Psoas muscle (tissue), 8 donors: ENCODE measurements around the gene FNBP1. TPM values are rescaled to one million over a fixed set of nuclear protein-coding genes. Genes with fewer than 3 reads are reported as not detected.

Source experiments
- ATAC-seq, 4 donors: fragments of 200-7000 bp; cut with Tn5 transposase; one replicate each; pipeline ENCODE4 v1.9.1; 2020; ENCODE audit warnings: moderate library complexity in 3 of 4, mild to moderate bottlenecking in 2 of 4
- DNase-seq, 2 donors: peaks; one replicate each; pipeline ENCODE4 v3.0.0-alpha.2; 2020
- H3K27ac ChIP-seq: fragments of 200-600 bp; one replicate; pipeline ENCODE4 v1.8.0; 2022
- H3K27me3 ChIP-seq, 3 donors: fragments of 200-600 bp in 1 of 3; one replicate each; pipeline versions ENCODE4 v1.6.1 to v1.8.0; 2013 to 2022; ENCODE audit warnings: low read length in 2 of 3, mild to moderate bottlenecking in 2 of 3, moderate library complexity in 1 of 3; ENCODE audit not compliant: insufficient read depth in 3 of 3
- H3K36me3 ChIP-seq, 2 donors: fragments of 200-600 bp in 1 of 2; one replicate each; pipeline versions ENCODE4 v1.6.1 to v1.8.0; 2013 to 2022; ENCODE audit warnings: low read depth in 1 of 2, mild to moderate bottlenecking in 1 of 2, moderate library complexity in 1 of 2; ENCODE audit not compliant: insufficient read depth in 1 of 2
- H3K4me1 ChIP-seq: fragments of 200-600 bp; one replicate; pipeline ENCODE4 v1.8.0; 2022
- H3K4me3 ChIP-seq: fragments of 200-600 bp; one replicate; pipeline ENCODE4 v1.8.0; 2022; ENCODE audit warnings: mild to moderate bottlenecking
- H3K9me3 ChIP-seq: fragments of 200-600 bp; one replicate; pipeline ENCODE4 v1.8.0; 2022
- CTCF ChIP-seq: fragments of 200-600 bp; IDR thresholded peaks from one replicate; pipeline ENCODE4 v1.8.0; 2022; ENCODE audit warnings: antibody characterized with exemption
- WGBS, 3 donors: extraction: QIAGEN DNeasy Blood & Tissue Kit; methylation state at CpG; one replicate each; pipeline versions ENCODE4 v1.1.6 to v1.1.7; 2013; 5-methylcytosine and 5-hydroxymethylcytosine counted together
- intact Hi-C, 2 donors: fragments of 100-400 bp; cut with DNase I; formaldehyde crosslinking; loops; one replicate each; pipeline versions ENCODE4 v1.11.0 to v1.14.2; 2022
- polyA plus RNA-seq, 3 donors: library from polyadenylated mRNA; stranded (reverse); fragments of 200-250 nt; gene quantifications; one replicate each; pipeline ENCODE4 v1.2.3, GENCODE V29; 2013
- total RNA-seq, 4 donors: library from RNA; stranded (reverse); fragmentation: NEBNext Ultra II Directional in 2 of 4; extraction: Animal tissue kit (Norgen Biotek cat#: 25700) in 2 of 4; gene quantifications; one replicate each; pipeline versions ENCODE4 v1.2.1 to v1.2.4, GENCODE V29; 2021 to 2023
- donor health status: healthy with polysubstance abuse.
- donor health status: DM: no; HTN: no; CAD: no; lungs with moderate emphysema.
- donor health status: Bipolar disorder and iron deficiency.
- donor health status: healthy.
- donor health status: DM: yes; HTN: yes; CAD: no.
- donor health status: DM: no; HTN: no; CAD: no.
- donor health status: DM: no; HTN: no; CAD: no.
- donor health status: DM: yes; HTN: yes; CAD: no.

FNBP1 gene
- total and polyA plus RNA-seq, 7 donors, result 4.6 to 30.5 (median 27.2) TPM

- 88 to 97% (median 97%) methylated on average over 7 of the region's 7 CpGs for WGBS, 3 donors
- H3K4me1 ChIP-seq, result no peaks in the 10 kb centered on the region
- no peaks in the 10 kb centered on the region for H3K9me3 ChIP-seq
- TF ChIP-seq CTCF, result no peak
- no peaks in the 10 kb centered on the region for H3K27me3 ChIP-seq
- ATAC-seq (no peak), DNase-seq (no peak)
- H3K4me3 ChIP-seq, result no peak overlapping the region
- H3K27ac ChIP-seq, result no peak overlapping the region
- peaks cover 7 to 98% of the 10 kb centered on the region in 2 donors for H3K36me3 ChIP-seq
- intact Hi-C loops, result no loop called here
Observed at GRCh38 chr9:130084337-130084736, 41.3 kb upstream of the FNBP1 start.

- Histone ChIP-seq H3K36me3 (peaks cover 12 to 81% of the 10 kb centered on the region in 2 donors), H3K9me3 (no peaks in the 10 kb centered on the region), H3K27ac (no peak overlapping the region), H3K4me3 (no peak overlapping the region), H3K4me1 (no peaks in the 10 kb centered on the region), H3K27me3 (no peaks in the 10 kb centered on the region)
- intact Hi-C loops, result no loop called here
- ATAC-seq (no peak), DNase-seq (no peak)
- 91 to 94% (median 93%) methylated on average over 3 of the region's 3 CpGs for WGBS, 3 donors
- TF ChIP-seq CTCF, result no peak
Observed at GRCh38 chr9:130078547-130078946, 35.6 kb upstream of the FNBP1 start.

- Histone ChIP-seq H3K9me3 (no peaks in the 10 kb centered on the region), H3K27me3 (no peaks in the 10 kb centered on the region), H3K27ac (no peak overlapping the region), H3K4me3 (no peak overlapping the region), H3K4me1 (peaks cover 6% of the 10 kb centered on the region), H3K36me3 (peaks cover 7 to 30% of the 10 kb centered on the region in 2 donors)
- intact Hi-C loops, result no loop called here
- TF ChIP-seq CTCF, result no peak
- ATAC-seq (no peak), DNase-seq (no peak)
- WGBS, 3 donors, result 52 to 59% (median 55%) methylated on average over 2 of the region's 2 CpGs
Observed at GRCh38 chr9:130073373-130073772, 30.4 kb upstream of the FNBP1 start.

- Histone ChIP-seq H3K27me3 (no peaks in the 10 kb centered on the region), H3K9me3 (no peaks in the 10 kb centered on the region), H3K4me1 (peaks cover 8% of the 10 kb centered on the region), H3K27ac (no peak overlapping the region), H3K36me3 (peaks cover 7 to 23% of the 10 kb centered on the region in 2 donors), H3K4me3 (no peak overlapping the region)
- ATAC-seq, result no peak
- TF ChIP-seq CTCF, result no peak
- 82 to 86% (median 86%) methylated on average over 9 of the region's 9 CpGs for WGBS, 3 donors
- intact Hi-C loops, result no loop called here
- no peak for DNase-seq
Observed at GRCh38 chr9:130072515-130073235, 29.7 kb upstream of the FNBP1 start.

GRCh38 chr9:130069048-130069447, 26.1 kb upstream of the FNBP1 start:
- DNase-seq, result no peak
- whole genome bisulfite sequencing, 3 donors, result 73 to 79% (median 78%) methylated on average over 1 of the region's 1 CpG
- TF ChIP-seq CTCF, result no peak
- Histone ChIP-seq H3K4me3 (no peak overlapping the region), H3K4me1 (peaks cover 15% of the 10 kb centered on the region), H3K27ac (no peak overlapping the region), H3K36me3 (no peaks in the 10 kb centered on the region), H3K9me3 (no peaks in the 10 kb centered on the region), H3K27me3 (no peaks in the 10 kb centered on the region)
- intact Hi-C loops, result no loop called here
- ATAC-seq, result peak in 1 of 4 donors; percentile 29
